Measurements from ENCODE around the gene CENATAC.

DNA sequence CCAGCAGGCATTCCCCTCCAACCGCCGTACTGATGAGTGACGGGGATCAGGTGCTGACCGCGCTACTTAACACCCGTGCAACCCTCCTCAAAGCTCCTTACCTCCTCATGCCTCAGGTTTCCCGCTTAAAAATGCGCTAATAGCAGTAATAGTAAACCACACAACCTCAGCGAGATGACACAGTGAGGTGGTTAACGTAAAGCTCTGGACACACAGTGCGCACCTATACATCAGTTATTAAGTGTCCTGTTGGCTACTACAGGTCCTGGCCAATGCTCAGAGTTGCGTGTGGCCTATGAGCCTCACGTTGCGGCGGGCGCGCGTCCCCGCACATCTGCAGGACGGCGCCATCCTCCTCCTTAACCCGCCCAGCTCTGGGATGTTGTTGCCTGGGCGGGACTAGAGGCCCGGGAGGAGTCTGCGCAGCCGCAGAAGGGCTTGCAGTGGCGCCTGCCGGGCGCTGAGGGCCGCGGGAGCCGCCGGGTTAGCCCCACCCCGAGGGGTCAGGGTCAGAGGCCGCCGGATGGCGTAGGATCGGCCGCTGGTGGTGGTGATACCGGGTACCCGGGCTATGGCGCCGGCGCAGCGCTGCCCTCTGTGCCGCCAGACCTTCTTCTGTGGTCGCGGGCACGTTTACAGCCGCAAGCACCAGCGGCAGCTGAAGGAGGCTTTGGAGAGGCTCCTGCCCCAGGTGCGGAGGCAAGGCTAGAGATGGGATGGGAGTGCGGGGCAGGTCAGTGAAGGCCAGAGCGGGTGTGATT, at the start of gene CENATAC:
- TF ChIP-seq PHF20 (IDR thresholded peaks at IDR 0.05; ENCODE audit: partially characterized antibody) (peak; percentile 76), EGR1 (conservative IDR thresholded peaks at IDR 0.05) (no peak), YY1 (IDR thresholded peaks at IDR 0.05; ENCODE audit: borderline replicate concordance in 1 of 3, control insufficient read depth in 1 of 3, extremely low read depth in 1 of 3, insufficient read depth in 3 of 3, insufficient read length in 1 of 3, insufficient replicate concordance in 2 of 3, low read depth in 1 of 3, low read length in 2 of 3) (peak; percentile 44 to 80 (median 66)), SP1 (CRISPR knock-in tag; IDR thresholded peaks at IDR 0.05) (peak; percentile 58; the same call in 1 of the 2 replicates), EZH2 (IDR thresholded peaks at IDR 0.05; ENCODE audit: borderline replicate concordance, low read depth, low read length) (no peak)
